Trophoblast cell (in vitro differentiated cells and primary cell): ENCODE results near the gene FANCC.

Experiments
- DNase-seq, 2 donors: peaks; one replicate each; pipeline ENCODE4 v3.0.0-alpha.2; 2016
- H2AFZ ChIP-seq: 2 replicates; pipeline ENCODE4 v1.6.1; 2013; ENCODE audit warnings: low read length, moderate library complexity, mild to moderate bottlenecking; ENCODE audit not compliant: insufficient read depth, poor library complexity
- H2AK5ac ChIP-seq: 2 replicates; pipeline ENCODE4 v1.6.1; 2013; ENCODE audit warnings: mild to moderate bottlenecking, low read length
- H2BK120ac ChIP-seq: 2 replicates; pipeline ENCODE4 v1.6.1; 2013; ENCODE audit warnings: low read length, mild to moderate bottlenecking, moderate library complexity; ENCODE audit not compliant: insufficient read depth, poor library complexity
- H2BK12ac ChIP-seq: 2 replicates; pipeline ENCODE4 v1.6.1; 2013; ENCODE audit warnings: mild to moderate bottlenecking, low read length, moderate library complexity
- H2BK5ac ChIP-seq: 2 replicates; pipeline ENCODE4 v1.6.1; 2013; ENCODE audit warnings: low read length, low read depth, moderate library complexity, mild to moderate bottlenecking; ENCODE audit not compliant: poor library complexity
- H3K14ac ChIP-seq: 2 replicates; pipeline ENCODE4 v1.6.1; 2013; ENCODE audit warnings: mild to moderate bottlenecking, low read length
- H3K18ac ChIP-seq: 2 replicates; pipeline ENCODE4 v1.6.1; 2013; ENCODE audit warnings: mild to moderate bottlenecking, low read length
- H3K23ac ChIP-seq: 2 replicates; pipeline ENCODE4 v1.6.1; 2013; ENCODE audit warnings: low read length
- H3K27ac ChIP-seq: 2 replicates; pipeline ENCODE4 v1.5.1; 2013; ENCODE audit warnings: low read depth, mild to moderate bottlenecking, inconsistent platforms, low read length, moderate library complexity
- H3K27me3 ChIP-seq: 2 replicates; pipeline ENCODE4 v1.6.1; 2013; ENCODE audit warnings: inconsistent platforms, mild to moderate bottlenecking, low read length, moderate library complexity; ENCODE audit not compliant: insufficient read depth
- H3K36me3 ChIP-seq, 2 experiments: 1 replicate in 1 of 2; 2 replicates in 1 of 2; pipeline ENCODE4 v1.6.1; 2013; ENCODE audit warnings: low read length in 2 of 2, mild to moderate bottlenecking in 2 of 2, moderate library complexity in 1 of 2; ENCODE audit not compliant: insufficient read depth in 2 of 2, control insufficient read depth in 1 of 2
- H3K4ac ChIP-seq: 2 replicates; pipeline ENCODE4 v1.6.1; 2013; ENCODE audit warnings: low read depth, mild to moderate bottlenecking, low read length, moderate library complexity
- H3K4me1 ChIP-seq, 2 experiments: 1 replicate in 1 of 2; 2 replicates in 1 of 2; pipeline ENCODE4 v1.6.1; 2013; ENCODE audit warnings: low read length in 2 of 2, mild to moderate bottlenecking in 2 of 2, moderate library complexity in 1 of 2; ENCODE audit not compliant: insufficient read depth in 2 of 2, control insufficient read depth in 1 of 2
- H3K4me2 ChIP-seq: 2 replicates; pipeline ENCODE4 v1.6.1; 2013; ENCODE audit warnings: inconsistent platforms, mild to moderate bottlenecking, low read length, moderate library complexity
- H3K4me3 ChIP-seq: 2 replicates; pipeline ENCODE4 v1.5.1; 2013; ENCODE audit warnings: mild to moderate bottlenecking, low read depth, low read length, inconsistent platforms
- H3K79me1 ChIP-seq: one replicate; pipeline ENCODE4 v1.6.1; 2013; ENCODE audit warnings: low read length
- H3K79me2 ChIP-seq: 2 replicates; pipeline ENCODE4 v1.6.1; 2013; ENCODE audit warnings: low read length, mild to moderate bottlenecking; ENCODE audit not compliant: control insufficient read depth, insufficient read depth, poor library complexity
- H3K9ac ChIP-seq: 2 replicates; pipeline ENCODE4 v1.6.1; 2013; ENCODE audit warnings: mild to moderate bottlenecking, low read length
- H3K9me3 ChIP-seq: 2 replicates; pipeline ENCODE4 v1.6.1; 2013; ENCODE audit warnings: low read depth, mild to moderate bottlenecking, control low read depth, inconsistent platforms, low read length; ENCODE audit not compliant: insufficient read depth
- H4K12ac ChIP-seq: 2 replicates; pipeline ENCODE4 v1.6.1; 2013; ENCODE audit warnings: low read depth, mild to moderate bottlenecking, low read length, moderate library complexity
- H4K8ac ChIP-seq: 2 replicates; pipeline ENCODE4 v1.6.1; 2013; ENCODE audit warnings: low read depth, mild to moderate bottlenecking, low read length, moderate library complexity
- H4K91ac ChIP-seq: one replicate; pipeline ENCODE4 v1.6.1; 2013; ENCODE audit warnings: low read depth, mild to moderate bottlenecking, low read length, moderate library complexity
- WGBS: extraction: QIAGEN DNeasy Blood & Tissue Kit; methylation state at CpG from one replicate; pipeline ENCODE4 v1.1.7; 2013; ENCODE audit warnings: missing lambda C conversion rate; ENCODE audit not compliant: insufficient read length, insufficient coverage; ENCODE audit errors: extremely low coverage; 5-methylcytosine and 5-hydroxymethylcytosine counted together

The FANCC gene

GRCh38 chr9:95085036-95085770 is 232.3 kb downstream of the FANCC start:
- no peak overlapping the region for H4K12ac ChIP-seq
- no peak overlapping the region for H3K4ac ChIP-seq
- peaks cover 7% of the 10 kb centered on the region for H3K9me3 ChIP-seq
- H3K9ac ChIP-seq: no peak overlapping the region
- H2BK5ac ChIP-seq: no peak overlapping the region
- H3K79me1 ChIP-seq: peaks cover 9% of the 10 kb centered on the region
- no peaks in the 10 kb centered on the region for H3K79me2 ChIP-seq
- no peak overlapping the region for H3K4me3 ChIP-seq
- no peak overlapping the region for H3K18ac ChIP-seq
- H3K14ac ChIP-seq: no peak overlapping the region
- no CpG with 5 or more reads among the region's 29 CpGs for WGBS
- no peak overlapping the region for H4K8ac ChIP-seq
- no peak overlapping the region for H2BK120ac ChIP-seq
- no peak for DNase-seq
- H3K36me3 ChIP-seq: peaks cover 63 to 66% of the 10 kb centered on the region in 2 experiments
- no peak overlapping the region for H3K23ac ChIP-seq
- H3K27ac ChIP-seq: no peak overlapping the region
- no peak overlapping the region for H3K4me2 ChIP-seq
- H2AFZ ChIP-seq: no peak overlapping the region
- peaks cover 12 to 16% of the 10 kb centered on the region in 2 experiments for H3K4me1 ChIP-seq
- no peak overlapping the region for H2BK12ac ChIP-seq
- no peak overlapping the region for H2AK5ac ChIP-seq
- H4K91ac ChIP-seq: no peak overlapping the region
- H3K27me3 ChIP-seq: no peaks in the 10 kb centered on the region

GRCh38 chr9:95084254-95084934 is 233.1 kb downstream of the FANCC start:
- H3K79me2 ChIP-seq: no peaks in the 10 kb centered on the region
- no peak overlapping the region for H3K4me2 ChIP-seq
- no CpG with 5 or more reads among the region's 19 CpGs for WGBS
- no peak overlapping the region for H2BK12ac ChIP-seq
- H3K27me3 ChIP-seq: no peaks in the 10 kb centered on the region
- peaks cover 59 to 61% of the 10 kb centered on the region in 2 experiments for H3K36me3 ChIP-seq
- no peak overlapping the region for H4K12ac ChIP-seq
- H4K8ac ChIP-seq: no peak overlapping the region
- peaks cover 8% of the 10 kb centered on the region for H3K79me1 ChIP-seq
- no peak for DNase-seq
- peaks cover 7% of the 10 kb centered on the region for H3K9me3 ChIP-seq
- no peak overlapping the region for H3K9ac ChIP-seq
- H3K18ac ChIP-seq: no peak overlapping the region
- H3K23ac ChIP-seq: no peak overlapping the region
- peaks cover 7 to 12% of the 10 kb centered on the region in 2 experiments for H3K4me1 ChIP-seq
- no peak overlapping the region for H3K14ac ChIP-seq
- no peak overlapping the region for H3K27ac ChIP-seq
- no peak overlapping the region for H2BK120ac ChIP-seq
- no peak overlapping the region for H4K91ac ChIP-seq
- H2AK5ac ChIP-seq: no peak overlapping the region
- no peak overlapping the region for H3K4ac ChIP-seq
- no peak overlapping the region for H2AFZ ChIP-seq
- no peak overlapping the region for H2BK5ac ChIP-seq
- H3K4me3 ChIP-seq: no peak overlapping the region

- no peak overlapping the region for H2AFZ ChIP-seq
- H3K79me1 ChIP-seq: peaks cover 6% of the 10 kb centered on the region
- no peak for DNase-seq
- H2BK5ac ChIP-seq: no peak overlapping the region
- peaks cover 7% of the 10 kb centered on the region for H3K9me3 ChIP-seq
- peak overlapping the region; percentile 41 for H3K23ac ChIP-seq
- peaks cover 56 to 61% of the 10 kb centered on the region in 2 experiments for H3K36me3 ChIP-seq
- H3K9ac ChIP-seq: no peak overlapping the region
- no peak overlapping the region for H3K4me2 ChIP-seq
- H2AK5ac ChIP-seq: no peak overlapping the region
- no peak overlapping the region for H4K91ac ChIP-seq
- no peak overlapping the region for H2BK120ac ChIP-seq
- no peak overlapping the region for H4K12ac ChIP-seq
- H3K4me1 ChIP-seq: peaks cover 9 to 13% of the 10 kb centered on the region in 2 experiments
- H3K27ac ChIP-seq: no peak overlapping the region
- peak overlapping the region; percentile 38 for H3K4me3 ChIP-seq
- no peak overlapping the region for H3K18ac ChIP-seq
- no peaks in the 10 kb centered on the region for H3K27me3 ChIP-seq
- no peak overlapping the region for H3K4ac ChIP-seq
- H2BK12ac ChIP-seq: no peak overlapping the region
- H3K79me2 ChIP-seq: no peaks in the 10 kb centered on the region
- no peak overlapping the region for H4K8ac ChIP-seq
- no peak overlapping the region for H3K14ac ChIP-seq
- no CpG with 5 or more reads among the region's 39 CpGs for WGBS
Measured at GRCh38 chr9:95083086-95083768, 234.3 kb downstream of the FANCC start.

GRCh38 chr9:95082401-95083084 is 235.0 kb downstream of the FANCC start:
- no peak overlapping the region for H3K23ac ChIP-seq
- no CpG with 5 or more reads among the region's 18 CpGs for WGBS
- no peaks in the 10 kb centered on the region for H3K79me2 ChIP-seq
- no peak overlapping the region for H4K8ac ChIP-seq
- no peak overlapping the region for H4K12ac ChIP-seq
- no peak overlapping the region for H4K91ac ChIP-seq
- H3K9me3 ChIP-seq: peaks cover 7% of the 10 kb centered on the region
- H3K27ac ChIP-seq: no peak overlapping the region
- DNase-seq: no peak
- H3K14ac ChIP-seq: no peak overlapping the region
- H3K79me1 ChIP-seq: peaks cover 6% of the 10 kb centered on the region
- H3K4me2 ChIP-seq: no peak overlapping the region
- no peak overlapping the region for H2BK12ac ChIP-seq
- no peak overlapping the region for H2AFZ ChIP-seq
- H2BK5ac ChIP-seq: no peak overlapping the region
- H3K4me3 ChIP-seq: no peak overlapping the region
- H3K18ac ChIP-seq: no peak overlapping the region
- peaks cover 51 to 57% of the 10 kb centered on the region in 2 experiments for H3K36me3 ChIP-seq
- H2AK5ac ChIP-seq: no peak overlapping the region
- H3K27me3 ChIP-seq: no peaks in the 10 kb centered on the region
- no peak overlapping the region for H3K9ac ChIP-seq
- H3K4ac ChIP-seq: no peak overlapping the region
- H3K4me1 ChIP-seq: peaks cover 9 to 13% of the 10 kb centered on the region in 2 experiments
- no peak overlapping the region for H2BK120ac ChIP-seq
